Activated gamma-delta T cell (primary cell): Measurements from ENCODE around the gene RAB44.

Experiments
- DNase-seq: peaks from one replicate; lab custom pipeline; 2025; lab: John Stamatoyannopoulos, UW

The RAB44 gene

GRCh38 chr6:36771145-36771544, 73.5 kb downstream of the RAB44 start:
- DNase-seq, result no peak

- DNase-seq, result no peak
Observed at GRCh38 chr6:36772397-36772796, 74.8 kb downstream of the RAB44 start.

DNA sequence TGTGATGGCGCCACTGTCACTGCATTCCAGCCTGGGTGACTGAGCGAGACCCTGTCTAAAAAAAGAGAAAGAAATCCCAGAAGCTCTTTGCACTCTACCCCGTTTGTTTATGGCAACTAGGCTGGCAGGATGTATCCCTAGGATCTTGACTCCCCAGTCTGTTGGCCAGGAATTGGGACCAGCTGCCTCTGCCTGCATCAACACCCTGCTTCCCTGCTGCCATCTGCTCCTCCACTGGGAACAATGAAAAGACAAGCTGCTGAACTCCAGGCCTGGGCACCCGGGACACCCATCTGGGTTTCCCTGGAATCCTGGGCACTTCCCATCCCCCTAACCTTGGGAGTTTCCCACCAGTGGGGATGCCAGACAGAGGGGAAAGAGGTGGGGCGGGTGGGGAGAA, 76.7 kb downstream of the RAB44 start:
- no peak for DNase-seq

- DNase-seq, result no peak
Observed at GRCh38 chr6:36776167-36776566, 78.5 kb downstream of the RAB44 start.

- no peak for DNase-seq
Observed at GRCh38 chr6:36777801-36778200, 80.2 kb downstream of the RAB44 start.

DNA sequence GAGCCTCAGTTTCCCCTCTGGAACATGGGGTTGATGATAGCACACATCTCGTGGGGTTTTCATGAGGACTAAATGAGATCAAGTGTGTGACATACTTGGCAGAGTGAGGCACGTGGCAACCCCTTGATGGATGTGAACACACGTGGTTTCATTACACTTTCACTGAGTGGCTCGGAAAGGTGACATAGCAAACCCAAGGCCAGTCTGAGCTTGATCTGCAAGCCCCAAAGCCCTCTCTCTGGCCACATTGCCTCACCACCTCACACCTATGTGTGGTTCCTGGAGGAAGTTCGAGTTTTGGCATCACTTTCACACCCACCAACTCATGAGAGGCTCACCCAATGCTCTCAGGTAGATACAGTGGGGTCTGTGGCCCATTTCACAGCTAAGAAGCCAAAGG, 81.6 kb downstream of the RAB44 start:
- DNase-seq, result no peak

DNA sequence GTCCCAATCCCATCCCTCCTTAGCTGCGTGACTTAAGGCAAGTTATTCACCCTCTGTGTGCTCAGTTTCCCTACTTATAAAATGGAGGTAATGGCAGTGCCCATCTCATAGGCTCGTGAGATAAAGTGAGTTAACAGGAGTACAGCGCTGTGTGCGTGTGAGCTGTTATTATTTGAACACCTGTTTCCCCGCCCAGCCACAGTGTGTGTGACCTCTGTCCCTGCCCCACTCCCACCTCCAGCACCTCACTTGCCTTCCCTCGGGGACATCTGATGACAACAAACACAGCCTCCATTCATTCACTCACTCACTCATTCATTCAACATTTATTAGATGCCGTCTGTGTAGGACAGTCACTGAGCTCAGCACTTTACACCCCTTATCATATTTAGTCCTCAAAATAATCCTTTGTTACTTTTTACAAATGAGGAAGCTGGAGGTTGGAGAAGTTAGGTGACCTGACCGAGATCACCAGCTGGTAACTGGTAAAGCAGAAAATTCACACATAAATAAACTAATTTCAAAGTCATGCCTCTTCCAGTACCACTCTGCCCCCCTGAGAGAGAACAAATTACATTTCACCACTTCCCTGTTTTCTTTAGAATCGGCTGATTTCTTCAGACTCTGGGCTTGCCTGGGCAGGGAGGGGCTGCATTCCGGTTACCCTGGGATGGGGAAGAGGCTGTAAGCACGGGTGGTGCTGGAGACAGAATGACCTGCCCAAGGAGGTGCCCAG, 83.0 kb downstream of the RAB44 start:
- DNase-seq, result no peak

GRCh38 chr6:36781669-36782068, 84.0 kb downstream of the RAB44 start:
- DNase-seq, result no peak
